Skeletal muscle tissue (tissue), 4 donors: ENCODE data around the gene ANTXR2. TPM values are rescaled to one million over a fixed set of nuclear protein-coding genes. Genes with fewer than 3 reads are reported as not detected.
"Not testable (repeated sequence)": the region's sequence is repeated elsewhere in the genome, so short reads cannot be mapped to it uniquely, and the experiment has no call there.

Experiments
- H3K27ac ChIP-seq: one replicate; pipeline ENCODE4 v1.7.0; 2013; ENCODE audit warnings: mild to moderate bottlenecking, low read depth, low read length, inconsistent platforms
- H3K27me3 ChIP-seq, 3 donors: one replicate each; pipeline ENCODE4 v1.7.0; 2013; ENCODE audit warnings: low read length in 3 of 3; ENCODE audit not compliant: control insufficient read depth in 3 of 3, insufficient read depth in 3 of 3
- H3K36me3 ChIP-seq, 3 donors: one replicate each; pipeline ENCODE4 v1.7.0; 2013; ENCODE audit warnings: low read length in 3 of 3; ENCODE audit not compliant: control insufficient read depth in 3 of 3, insufficient read depth in 3 of 3
- H3K4me1 ChIP-seq, 3 donors: one replicate each; pipeline ENCODE4 v1.7.0; 2013; ENCODE audit warnings: low read length in 3 of 3, mild to moderate bottlenecking in 3 of 3; ENCODE audit not compliant: control insufficient read depth in 3 of 3, insufficient read depth in 3 of 3
- H3K4me3 ChIP-seq, 3 donors: one replicate each; pipeline ENCODE4 v1.7.0; 2013; ENCODE audit warnings: low read length in 3 of 3
- H3K9ac ChIP-seq, 3 donors: one replicate each; pipeline ENCODE4 v1.7.0; 2013; ENCODE audit warnings: low read length in 3 of 3, mild to moderate bottlenecking in 3 of 3, moderate library complexity in 2 of 3, low read depth in 1 of 3
- H3K9me3 ChIP-seq, 3 donors: one replicate each; pipeline ENCODE4 v1.7.0; 2013; ENCODE audit warnings: low read length in 3 of 3; ENCODE audit not compliant: control insufficient read depth in 3 of 3
- total RNA-seq: library from RNA; depleted of rRNA; stranded (reverse); fragments of >200 nt; gene quantifications from one replicate; pipeline ENCODE4 v1.2.3, GENCODE V29; 2014
- donor health status: Osteomylitis.

Gene ANTXR2
- total RNA-seq, result 45.9 TPM

DNA sequence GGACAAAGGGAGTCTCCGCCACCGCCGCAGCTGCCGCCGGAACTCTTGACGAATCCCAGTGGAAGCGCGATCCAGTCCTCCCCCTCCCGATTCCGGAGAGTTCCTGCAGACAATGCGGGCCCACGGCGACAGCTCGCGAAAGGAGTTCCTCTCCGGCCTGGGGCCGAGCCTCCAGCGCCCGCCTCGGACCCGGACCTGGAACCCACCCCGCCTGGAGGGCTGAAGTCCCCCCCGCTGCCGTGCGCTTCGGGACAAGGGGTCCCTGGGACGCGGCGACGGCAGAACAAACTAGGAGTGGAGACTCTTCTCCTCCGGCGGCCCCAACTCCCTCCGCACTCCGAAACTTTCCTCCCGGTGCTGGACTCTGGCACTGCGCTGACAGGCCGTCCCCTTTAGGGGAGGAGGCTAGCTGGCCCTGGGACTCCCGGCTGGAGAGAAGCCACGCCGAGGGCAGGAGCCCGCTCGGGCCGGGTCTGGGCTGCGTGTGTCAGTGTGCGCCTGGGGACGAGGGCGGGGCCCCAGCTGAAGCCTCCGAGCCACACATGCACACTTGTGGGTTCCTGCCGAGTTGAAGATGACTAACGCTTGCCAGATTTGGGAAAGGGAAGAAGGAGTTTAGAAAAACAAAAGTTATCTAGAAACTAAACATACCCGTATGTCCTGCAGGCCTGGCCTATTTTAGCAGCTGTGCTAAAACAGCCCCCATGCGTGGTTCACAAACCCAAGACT, at the start of gene ANTXR2:
TSS of gene ANTXR2 (minus strand) at position 486 of the 729 bp plus-strand sequence. CDS start 669 bp downstream, outside the sequence.
- Histone ChIP-seq H3K9me3 (no peaks in the 10 kb centered on the region), H3K27me3 (no peaks in the 10 kb centered on the region), H3K4me3 (peak within 1 kb of the TSS; percentile 82 to 88 (median 84)), H3K27ac (peak within 1 kb of the TSS; percentile 81), H3K4me1 (peaks cover 2 to 16% (median 12%) of the 10 kb centered on the region in 3 donors), H3K36me3 (no peaks in the 10 kb centered on the region), H3K9ac (peak within 1 kb of the TSS; percentile 83 to 87 (median 85))

GRCh38 chr4:80121815-80122214, 48.8 kb upstream of the ANTXR2 start:
- not testable (repeated sequence) for H3K9me3 ChIP-seq, H3K4me3 ChIP-seq, H3K36me3 ChIP-seq, H3K9ac ChIP-seq, H3K27me3 ChIP-seq, H3K27ac ChIP-seq, H3K4me1 ChIP-seq

DNA sequence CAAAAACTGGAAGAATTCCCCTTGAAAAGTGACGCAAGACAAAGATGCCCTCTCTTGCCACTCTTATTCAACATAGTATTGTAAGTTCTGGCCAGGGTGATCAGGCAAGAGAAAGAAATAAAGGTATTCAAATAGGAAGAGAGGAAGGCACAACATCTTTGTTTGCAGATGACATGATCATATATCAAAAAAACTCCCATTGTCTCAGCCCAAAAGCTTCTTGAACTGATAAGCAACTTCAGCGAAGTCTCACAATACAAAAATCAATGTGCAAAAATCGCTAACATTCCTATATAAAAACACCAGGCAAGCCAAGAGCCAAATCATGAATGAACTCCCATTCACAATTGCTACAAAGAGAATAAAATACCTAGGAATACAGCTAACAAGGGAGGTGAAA, 46.6 kb upstream of the ANTXR2 start:
- H3K4me1 ChIP-seq, H3K4me3 ChIP-seq, H3K27me3 ChIP-seq, H3K9ac ChIP-seq, H3K36me3 ChIP-seq, H3K27ac ChIP-seq, H3K9me3 ChIP-seq: not testable (repeated sequence)

GRCh38 chr4:80116516-80116915, 43.5 kb upstream of the ANTXR2 start:
- no peak overlapping the region for H3K9ac ChIP-seq
- no peak overlapping the region for H3K27ac ChIP-seq
- peaks cover 0 to 3% (median 0%) of the 10 kb centered on the region in 3 donors for H3K27me3 ChIP-seq
- no peaks in the 10 kb centered on the region for H3K9me3 ChIP-seq
- no peak overlapping the region for H3K4me3 ChIP-seq
- H3K4me1 ChIP-seq, result no peaks in the 10 kb centered on the region
- no peaks in the 10 kb centered on the region for H3K36me3 ChIP-seq

GRCh38 chr4:80115368-80116181, 42.5 kb upstream of the ANTXR2 start:
- Histone ChIP-seq H3K4me1 (no peaks in the 10 kb centered on the region), H3K9me3 (no peaks in the 10 kb centered on the region), H3K4me3 (no peak overlapping the region), H3K27ac (no peak overlapping the region), H3K27me3 (peaks cover 0 to 3% (median 0%) of the 10 kb centered on the region in 3 donors), H3K9ac (no peak overlapping the region), H3K36me3 (no peaks in the 10 kb centered on the region)

DNA sequence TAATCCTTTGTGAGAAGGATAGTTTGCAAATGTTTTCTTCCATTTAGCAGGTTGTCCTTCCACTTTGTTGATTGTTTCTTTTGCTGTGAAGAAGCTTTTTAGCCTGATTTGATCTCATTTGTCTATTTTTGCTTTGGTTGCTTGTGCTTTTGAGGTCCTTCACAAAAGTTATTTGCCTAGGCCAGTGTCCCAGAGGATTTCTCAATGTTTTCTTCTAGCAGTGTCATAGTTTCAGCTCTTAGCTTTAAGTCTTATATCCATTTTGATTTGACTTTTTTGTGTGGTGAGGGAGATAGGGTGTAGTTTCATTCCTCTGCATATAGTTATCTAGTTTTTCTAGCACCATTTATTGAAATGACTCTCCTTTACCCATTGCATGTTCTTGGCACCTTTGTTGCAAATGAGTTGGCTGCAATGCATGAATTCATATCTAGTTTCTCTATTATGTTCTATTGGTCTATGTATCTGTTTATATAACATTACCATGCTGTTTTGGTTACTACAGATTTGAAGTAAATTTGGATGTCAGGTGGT, 41.8 kb upstream of the ANTXR2 start:
- H3K27me3 ChIP-seq, result peaks cover 0 to 3% (median 0%) of the 10 kb centered on the region in 3 donors
- H3K9me3 ChIP-seq, result no peaks in the 10 kb centered on the region
- no peak overlapping the region for H3K27ac ChIP-seq
- no peaks in the 10 kb centered on the region for H3K36me3 ChIP-seq
- H3K4me1 ChIP-seq, result no peaks in the 10 kb centered on the region
- no peak overlapping the region for H3K9ac ChIP-seq
- no peak overlapping the region for H3K4me3 ChIP-seq

DNA sequence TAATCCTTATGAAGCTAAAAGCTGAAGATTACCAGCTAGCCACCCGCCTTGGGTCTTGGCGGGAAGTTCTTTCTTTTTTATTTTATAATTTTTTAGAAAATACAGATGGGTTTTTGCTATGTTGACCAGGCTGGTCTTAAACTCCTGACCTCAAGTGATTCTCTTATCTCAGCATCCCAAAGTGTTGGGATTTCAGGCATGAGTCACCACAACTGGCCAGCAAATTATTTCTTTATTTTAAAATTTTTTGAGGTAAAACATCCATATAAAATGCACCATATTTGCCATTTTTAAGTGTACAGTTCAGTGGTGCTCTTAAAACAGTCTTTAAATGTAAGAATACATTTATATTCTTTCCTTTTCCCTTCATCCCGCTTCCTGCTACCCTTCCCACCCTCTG, 40.6 kb upstream of the ANTXR2 start:
- Histone ChIP-seq H3K9me3 (no peaks in the 10 kb centered on the region), H3K4me3 (no peak overlapping the region), H3K27me3 (peaks cover 0 to 3% (median 0%) of the 10 kb centered on the region in 3 donors), H3K4me1 (no peaks in the 10 kb centered on the region), H3K27ac (no peak overlapping the region), H3K36me3 (no peaks in the 10 kb centered on the region), H3K9ac (no peak overlapping the region)

GRCh38 chr4:80112236-80112635, 39.2 kb upstream of the ANTXR2 start:
- Histone ChIP-seq H3K9ac (no peak overlapping the region), H3K27ac (no peak overlapping the region), H3K4me3 (no peak overlapping the region), H3K9me3 (peaks cover 0 to 1% (median 0%) of the 10 kb centered on the region in 3 donors), H3K27me3 (peaks cover 0 to 3% (median 0%) of the 10 kb centered on the region in 3 donors), H3K4me1 (no peaks in the 10 kb centered on the region), H3K36me3 (no peaks in the 10 kb centered on the region)

DNA sequence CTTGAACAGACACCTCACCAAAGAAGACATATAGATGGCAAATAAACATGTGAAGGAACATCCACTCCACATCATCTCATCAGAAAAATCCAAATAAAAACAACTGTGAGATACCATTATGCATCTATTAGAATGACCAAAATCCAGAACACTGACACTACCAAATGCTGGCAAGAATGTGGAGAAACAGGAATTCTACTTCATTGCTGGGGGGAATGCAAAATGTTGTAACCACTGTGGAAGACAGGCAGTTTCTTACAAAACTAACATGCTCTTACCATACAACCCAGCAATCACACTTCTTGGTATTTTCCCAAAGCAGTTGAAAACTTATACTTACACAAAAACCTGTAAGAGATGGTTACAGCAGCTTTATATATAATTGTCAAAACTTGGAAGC, 38.2 kb upstream of the ANTXR2 start:
- Histone ChIP-seq H3K9me3 (peaks cover 0 to 3% (median 0%) of the 10 kb centered on the region in 3 donors), H3K36me3 (no peaks in the 10 kb centered on the region), H3K4me3 (no peak overlapping the region), H3K27me3 (peaks cover 0 to 3% (median 0%) of the 10 kb centered on the region in 3 donors), H3K27ac (no peak overlapping the region), H3K4me1 (no peaks in the 10 kb centered on the region), H3K9ac (no peak overlapping the region)

- H3K9me3 ChIP-seq, result peaks cover 0 to 4% (median 0%) of the 10 kb centered on the region in 3 donors
- no peaks in the 10 kb centered on the region for H3K4me1 ChIP-seq
- no peak overlapping the region for H3K9ac ChIP-seq
- H3K27me3 ChIP-seq, result no peaks in the 10 kb centered on the region
- no peaks in the 10 kb centered on the region for H3K36me3 ChIP-seq
- H3K27ac ChIP-seq, result no peak overlapping the region
- no peak overlapping the region for H3K4me3 ChIP-seq
Measured at GRCh38 chr4:80107374-80107773, 34.3 kb upstream of the ANTXR2 start.
